ENCODE data around the gene RBFOX2.
"Not testable (repeated sequence)": the region's sequence is repeated elsewhere in the genome, so short reads cannot be mapped to it uniquely, and the experiment has no call there.

Gene RBFOX2

DNA sequence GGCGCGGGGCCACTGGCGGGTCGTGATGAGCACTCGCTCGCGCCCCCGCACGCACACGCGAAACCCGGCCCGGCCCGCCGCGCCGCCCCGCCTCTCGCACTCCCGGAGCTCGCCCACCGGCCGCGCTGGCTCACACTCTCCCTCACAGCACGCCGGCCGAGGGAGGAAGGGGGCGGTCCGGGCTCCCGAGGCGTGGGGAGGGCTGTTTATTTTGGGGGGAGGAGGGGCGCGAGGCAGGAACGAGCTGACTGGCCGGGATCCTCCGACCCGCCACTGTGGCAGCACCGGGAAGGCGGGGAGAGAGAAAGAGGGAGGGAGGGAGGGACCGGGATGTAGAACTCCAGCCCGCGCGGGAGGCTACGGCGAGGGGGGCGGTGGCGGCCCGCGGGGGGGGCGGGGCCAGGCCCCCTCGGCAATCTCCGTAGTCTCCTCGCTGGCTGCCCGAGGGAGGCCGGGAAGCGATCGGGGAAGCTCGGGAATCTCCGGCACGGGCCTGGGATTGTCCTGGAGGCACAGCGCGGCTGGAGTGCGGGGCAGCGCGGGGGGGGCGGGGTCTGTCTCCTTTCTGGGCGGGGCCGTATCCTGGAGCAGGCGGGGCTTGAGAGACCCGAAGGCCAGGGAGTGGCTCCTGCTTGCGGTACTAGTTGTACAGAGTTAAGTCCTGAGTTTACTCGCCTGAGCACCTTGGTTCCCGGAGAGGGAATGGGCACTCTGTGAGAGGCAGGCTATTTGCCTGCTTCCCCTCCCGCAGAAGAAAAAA, at the start of gene RBFOX2:
Gene RBFOX2 (minus strand): TSS at position 179 of the 760 bp plus-strand sequence. CDS start 399 bp downstream, outside the sequence.
- DNase-seq, result peak; percentile 80

DNA sequence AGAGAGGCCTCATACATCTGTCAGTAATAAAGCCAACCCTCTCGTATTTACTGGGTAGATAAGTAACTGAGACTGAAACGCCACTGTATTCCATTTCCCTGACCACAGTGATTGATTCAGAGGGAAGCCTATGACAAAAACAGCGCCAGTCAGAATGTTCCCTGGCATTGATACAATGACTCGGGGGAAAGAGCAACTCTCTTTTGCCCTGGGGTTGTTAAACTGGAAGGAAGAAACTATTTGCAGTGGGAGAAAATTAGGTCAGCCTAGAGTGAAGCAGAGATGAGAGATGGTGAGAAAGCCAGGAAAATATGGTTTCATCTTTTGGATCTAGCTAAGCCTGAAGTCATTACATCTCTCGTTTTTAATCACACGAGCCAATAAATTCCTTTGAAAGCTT, 48.6 kb upstream of the RBFOX2 start:
- no peak for DNase-seq

DNA sequence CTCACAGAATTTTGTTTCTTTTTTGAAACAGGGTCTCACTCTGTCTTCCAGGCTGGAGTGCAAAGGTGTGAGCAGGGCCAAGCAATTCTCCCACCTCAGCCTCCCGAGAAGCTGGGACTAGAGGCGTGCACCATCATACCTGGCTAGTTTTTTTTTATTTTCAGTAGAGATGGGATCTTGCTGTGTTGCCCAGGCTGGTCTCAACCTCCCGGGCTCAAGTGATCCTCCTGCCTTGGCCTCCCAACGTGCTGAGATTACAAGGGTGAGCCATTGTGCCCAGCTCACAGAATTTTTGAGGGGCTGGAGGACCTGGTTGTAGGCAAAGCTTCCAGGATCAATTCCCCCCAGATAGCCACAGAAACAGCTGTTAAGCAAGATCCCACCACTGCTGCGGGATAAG, 47.1 kb upstream of the RBFOX2 start:
- DNase-seq, result no peak

- DNase-seq, result no peak
Observed at GRCh38 chr22:36075230-36075629, 46.6 kb upstream of the RBFOX2 start.

GRCh38 chr22:36073476-36073875, 44.9 kb upstream of the RBFOX2 start:
- DNase-seq, result no peak

DNA sequence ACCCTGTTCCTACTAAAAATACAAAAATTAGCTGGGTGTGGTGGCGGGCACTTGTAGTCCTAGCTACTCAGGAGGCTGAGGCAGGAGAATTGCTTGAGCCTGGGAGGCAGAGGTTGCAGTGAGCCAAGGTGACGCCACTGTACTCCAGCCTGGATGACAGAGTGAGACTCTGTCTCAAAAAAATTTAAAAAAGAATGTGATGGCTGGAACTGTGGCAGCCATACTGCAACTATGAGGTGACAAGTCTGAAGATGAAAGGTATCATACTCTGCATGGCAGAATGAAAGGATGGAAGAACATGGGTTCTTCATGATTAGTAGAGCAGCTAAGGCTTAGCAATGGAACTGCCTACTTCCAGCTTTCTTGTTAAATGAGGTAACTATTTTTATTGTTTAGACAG, 42.0 kb upstream of the RBFOX2 start:
- not testable (repeated sequence) for DNase-seq

GRCh38 chr22:36069368-36069767, 40.7 kb upstream of the RBFOX2 start:
- no peak for DNase-seq

DNA sequence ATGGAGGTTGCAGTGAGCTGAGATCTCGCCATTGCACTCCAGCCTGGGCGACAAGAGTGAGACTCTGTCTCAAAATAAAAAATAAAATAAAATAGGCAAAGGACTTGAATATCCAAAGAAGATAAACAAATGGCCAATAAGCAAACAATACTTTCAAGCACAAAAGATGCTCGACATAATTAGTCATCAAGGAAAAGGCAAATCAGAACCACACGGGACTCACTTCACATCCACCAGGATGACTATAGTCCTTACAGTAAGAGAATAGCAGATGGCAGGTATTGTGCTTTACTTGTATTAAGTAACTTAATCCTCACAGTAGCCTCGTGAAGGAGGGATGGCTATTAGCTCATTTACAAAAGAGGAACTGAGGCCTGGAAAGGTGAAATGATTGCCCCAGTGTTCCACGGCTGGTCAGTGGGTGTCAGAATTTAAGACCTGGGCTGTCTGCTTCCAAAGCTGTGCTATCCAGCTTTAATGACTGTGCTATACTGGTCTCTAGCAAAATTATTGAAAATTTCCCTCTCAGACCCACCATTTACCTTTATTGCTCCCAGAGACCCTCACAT, 40.2 kb upstream of the RBFOX2 start:
- DNase-seq, result no peak

DNA sequence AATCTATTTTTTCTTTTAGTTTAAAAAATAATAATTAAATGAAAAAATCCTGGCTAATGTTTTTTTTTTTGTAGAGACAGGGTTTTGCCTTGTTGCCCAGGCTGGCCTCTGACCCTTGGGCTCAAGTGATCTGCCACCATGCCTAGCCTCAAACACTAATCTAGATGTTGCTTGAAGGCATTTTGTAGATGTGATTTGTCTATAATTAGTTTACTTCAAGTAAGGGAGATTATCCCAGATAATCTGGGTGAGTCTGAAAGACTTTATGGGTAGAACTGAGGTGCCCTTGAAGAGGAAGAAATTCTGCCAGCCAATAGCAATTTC, 38.6 kb upstream of the RBFOX2 start:
- no peak for DNase-seq

GRCh38 chr22:36065775-36066544, 37.3 kb upstream of the RBFOX2 start:
- DNase-seq, result peak; percentile 56

DNA sequence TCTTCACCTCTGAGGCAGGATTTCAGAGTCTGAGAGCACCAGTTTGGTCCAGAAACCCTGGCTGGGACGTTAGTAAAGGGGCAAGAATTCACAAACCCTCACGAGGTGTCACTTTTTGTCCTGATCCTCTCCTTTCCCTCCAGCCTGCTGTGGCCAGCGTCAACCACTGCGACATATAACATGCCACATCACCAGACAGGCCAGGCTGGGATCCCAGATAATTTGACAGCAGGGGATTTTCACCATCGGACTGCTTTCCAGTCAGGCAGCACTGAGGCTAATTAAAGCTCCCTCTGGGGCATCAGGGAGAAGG, 36.8 kb upstream of the RBFOX2 start:
- DNase-seq, result no peak

GRCh38 chr22:36064358-36064757, 35.7 kb upstream of the RBFOX2 start:
- no peak for DNase-seq

- no peak for DNase-seq
Observed at GRCh38 chr22:36056980-36057379, 28.4 kb upstream of the RBFOX2 start.

GRCh38 chr22:36055376-36056295, 27.0 kb upstream of the RBFOX2 start:
- no peak for DNase-seq

- DNase-seq, result not testable (repeated sequence)
Observed at GRCh38 chr22:36054446-36054845, 25.8 kb upstream of the RBFOX2 start.

DNA sequence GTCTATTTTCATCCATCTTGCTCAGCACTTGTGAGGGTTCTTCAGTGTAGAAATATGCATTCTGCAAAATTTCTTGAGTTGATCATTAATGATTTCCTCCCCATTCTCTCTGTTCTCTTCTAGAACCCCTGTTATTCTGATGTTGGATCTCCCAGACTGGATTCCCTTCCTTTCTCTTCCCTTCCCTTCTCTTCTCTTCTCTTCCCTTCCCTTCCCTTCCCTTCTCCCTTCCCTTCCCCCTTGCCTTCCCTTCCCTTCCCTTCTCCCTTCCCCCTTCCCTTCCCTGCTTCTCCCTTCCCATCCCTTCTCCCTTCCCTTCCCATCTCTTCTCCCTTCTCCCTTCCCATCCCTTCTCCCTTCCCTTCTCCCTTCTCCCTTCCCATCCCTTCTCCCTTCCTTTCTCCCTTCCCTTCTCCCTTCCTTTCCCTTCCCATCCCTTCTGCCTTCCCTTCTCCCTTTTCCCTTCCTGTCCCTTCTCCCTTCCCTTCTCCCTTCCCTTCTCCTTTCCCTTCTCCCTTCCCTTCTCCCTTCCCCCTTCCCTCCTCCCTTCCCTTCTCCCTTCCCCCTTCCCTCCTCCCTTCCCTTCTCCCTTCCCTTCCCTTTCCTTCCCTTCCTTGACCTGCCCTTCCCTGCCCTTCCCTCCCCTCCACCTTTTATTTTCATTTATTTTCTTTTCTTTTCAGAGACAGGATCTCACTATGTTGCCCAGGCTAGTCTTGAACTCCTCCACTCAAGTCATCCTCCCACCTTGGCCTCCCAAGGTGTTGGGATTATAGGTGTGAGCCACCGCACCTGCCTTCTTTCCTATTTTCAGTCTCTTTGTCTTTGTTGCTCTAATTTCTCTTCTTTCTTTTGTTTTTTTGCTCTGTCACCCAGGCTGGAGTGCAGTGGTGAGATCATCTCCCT, 24.9 kb upstream of the RBFOX2 start:
- DNase-seq, result no peak

DNA sequence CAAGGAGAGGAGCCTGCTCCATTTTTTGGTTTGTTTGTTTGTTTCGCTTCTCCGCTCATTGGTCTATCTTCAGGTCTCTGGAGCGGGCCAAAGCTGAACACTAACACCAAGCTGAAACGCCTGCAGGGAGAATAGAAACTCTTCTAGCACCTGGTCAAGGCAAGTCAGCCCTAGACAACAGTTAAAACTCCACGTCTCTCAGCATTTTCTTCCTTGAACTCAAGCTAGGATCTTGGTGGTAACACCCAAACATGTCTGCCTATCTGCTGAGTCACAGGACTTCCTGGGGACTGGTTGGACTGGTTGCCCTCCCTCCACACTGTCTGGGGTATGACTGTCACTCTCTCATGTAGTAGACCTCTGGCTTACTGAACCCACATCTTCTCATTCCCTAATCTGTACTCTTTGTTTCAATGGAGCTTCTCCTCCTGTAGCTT, 23.9 kb upstream of the RBFOX2 start:
- DNase-seq, result peak; percentile 22

DNA sequence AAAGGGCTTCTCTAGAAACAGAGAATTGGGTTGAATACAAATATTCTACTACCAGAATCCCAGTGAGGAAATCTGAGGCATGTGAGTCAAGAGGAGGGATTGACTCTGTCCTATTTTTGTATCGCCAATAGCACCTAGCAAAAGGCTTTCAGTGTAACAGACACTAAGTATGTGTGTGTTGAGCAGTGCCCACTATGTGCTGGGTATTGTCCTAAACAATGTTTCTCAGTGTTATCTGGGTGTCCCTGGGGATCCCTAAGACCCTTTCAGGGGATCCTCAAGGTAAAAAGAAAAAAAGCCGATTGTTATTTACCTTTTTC, 21.0 kb upstream of the RBFOX2 start:
- DNase-seq, result no peak

- no peak for DNase-seq
Observed at GRCh38 chr22:36048911-36049677, 20.5 kb upstream of the RBFOX2 start.

GRCh38 chr22:36044517-36044916, 15.9 kb upstream of the RBFOX2 start:
- DNase-seq, result not testable (repeated sequence)

DNA sequence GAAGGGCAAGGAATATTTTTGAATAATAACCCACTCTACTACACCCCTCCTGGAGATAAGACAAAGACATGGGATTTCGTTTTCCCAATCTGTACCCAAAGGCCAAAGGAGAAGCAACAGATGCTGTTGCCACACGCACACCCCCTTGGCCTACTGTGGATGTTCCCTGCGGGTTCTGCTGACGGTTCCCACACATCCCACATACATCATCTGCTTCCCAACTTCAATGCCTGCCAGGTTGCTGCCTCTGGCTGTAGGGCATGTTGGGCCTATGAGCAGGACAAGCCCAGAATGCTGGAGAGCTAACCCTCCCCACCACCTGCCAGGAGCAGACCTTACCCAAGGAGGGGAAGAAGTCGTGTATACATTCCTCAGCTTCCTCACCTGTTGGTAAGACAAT, 13.6 kb upstream of the RBFOX2 start:
- DNase-seq, result no peak
